GM18526 (cell line): ENCODE data around the gene VWC2L.

Experiments
- POLR2A ChIP-seq: IDR thresholded peaks from 3 replicates; pipeline ENCODE4 v1.6.1; 2011; ENCODE audit not compliant: insufficient read length; ENCODE audit errors: extremely low read depth

VWC2L gene

GRCh38 chr2:214410918-214411554, at the start of gene VWC2L:
Gene VWC2L, plus strand, starts transcription at chr2:214411054. Its CDS starts 3,140 bp downstream, at chr2:214414194.
- TF ChIP-seq POLR2A = no peak

DNA sequence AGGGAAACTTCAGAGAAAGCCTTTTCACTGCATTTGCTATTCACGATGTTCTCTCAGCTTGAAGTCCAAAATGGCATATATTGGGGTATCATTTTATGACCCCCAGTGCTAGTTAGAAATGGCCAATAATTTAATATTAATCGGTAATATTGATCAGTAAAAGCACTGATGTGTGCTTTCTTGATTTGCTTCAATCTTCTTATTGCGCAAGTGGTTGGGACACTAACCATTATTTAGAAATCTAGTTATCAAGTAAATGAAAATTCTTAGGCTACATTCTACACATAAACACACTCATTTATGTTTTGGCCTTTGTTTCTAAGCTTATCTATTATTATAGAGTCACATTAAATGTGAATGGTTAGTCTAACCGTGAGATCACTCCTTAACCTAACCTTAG, 49.7 kb upstream of the VWC2L start:
- TF ChIP-seq POLR2A = no peak

DNA sequence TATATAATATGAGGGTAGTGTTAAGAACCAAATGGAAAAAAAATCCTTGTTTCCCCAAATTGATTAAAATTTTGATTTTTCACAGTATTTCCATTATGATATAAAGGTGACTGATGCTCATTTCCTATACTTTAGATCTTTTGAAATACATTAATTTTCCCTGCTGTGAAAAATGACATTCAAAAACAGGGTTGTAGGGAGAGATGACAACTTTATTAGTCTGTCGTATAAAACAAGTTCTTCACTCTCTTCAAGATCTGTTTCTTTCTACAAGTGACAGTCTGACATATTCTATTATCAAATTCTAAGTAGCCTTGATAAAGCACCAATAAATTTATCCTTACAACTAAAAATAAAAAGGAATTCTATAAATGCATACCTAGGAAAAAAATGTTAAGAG, 45.3 kb upstream of the VWC2L start:
- no peak for TF ChIP-seq POLR2A

DNA sequence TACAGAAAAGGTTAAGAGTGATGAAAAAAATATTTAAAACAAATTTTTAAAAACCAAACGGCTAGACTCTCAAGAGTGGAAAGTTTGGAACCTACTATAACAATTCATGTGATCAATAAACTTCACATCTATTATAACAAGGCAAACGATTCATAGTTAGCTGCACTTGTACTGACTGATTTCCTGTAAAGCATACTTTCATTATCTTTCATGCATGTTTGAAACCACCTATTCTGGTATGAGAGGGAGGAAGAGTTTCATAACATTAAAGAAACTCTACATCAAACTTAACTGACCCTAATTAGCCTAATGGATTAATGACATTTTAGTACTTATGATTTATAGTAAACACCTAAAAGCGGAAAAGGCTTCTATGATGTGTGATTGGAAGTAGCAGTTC, 43.7 kb upstream of the VWC2L start:
- no peak for TF ChIP-seq POLR2A

- no peak for TF ChIP-seq POLR2A
Measured at GRCh38 chr2:214376618-214377285, 34.1 kb upstream of the VWC2L start.

GRCh38 chr2:214377286-214377624, 33.6 kb upstream of the VWC2L start:
- no peak for TF ChIP-seq POLR2A

DNA sequence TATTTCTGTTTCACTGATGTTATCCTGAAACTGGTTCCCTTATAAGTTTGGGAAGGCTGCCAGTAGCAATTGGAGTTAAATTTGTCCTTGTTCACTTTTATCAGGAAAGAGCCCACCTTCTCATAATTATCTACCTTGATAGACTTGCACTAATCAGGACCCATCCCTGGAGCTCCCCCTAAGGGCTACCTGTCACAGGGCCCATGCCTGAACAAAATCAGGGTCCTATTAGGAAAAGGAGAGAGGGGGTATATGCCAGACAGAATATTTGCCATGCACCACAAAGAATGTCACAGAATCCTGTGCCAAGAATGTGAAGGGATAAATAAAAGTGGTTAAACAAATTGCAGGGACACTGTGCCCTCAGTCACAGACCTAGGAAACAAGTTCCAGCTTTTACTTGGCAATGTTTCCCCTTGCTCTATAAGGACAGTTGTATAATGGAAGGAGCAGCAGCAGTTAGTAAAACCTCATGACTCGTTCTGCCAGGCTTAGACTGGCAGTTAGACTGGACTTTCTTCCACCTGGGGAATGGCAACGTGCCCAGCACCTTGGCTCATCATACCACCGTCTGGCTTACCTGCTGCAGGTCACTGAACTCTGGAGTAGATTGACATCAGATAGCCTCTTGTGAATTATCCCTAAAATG, 32.3 kb upstream of the VWC2L start:
- no peak for TF ChIP-seq POLR2A

- TF ChIP-seq POLR2A = no peak
Measured at GRCh38 chr2:214379227-214379626, 31.6 kb upstream of the VWC2L start.

DNA sequence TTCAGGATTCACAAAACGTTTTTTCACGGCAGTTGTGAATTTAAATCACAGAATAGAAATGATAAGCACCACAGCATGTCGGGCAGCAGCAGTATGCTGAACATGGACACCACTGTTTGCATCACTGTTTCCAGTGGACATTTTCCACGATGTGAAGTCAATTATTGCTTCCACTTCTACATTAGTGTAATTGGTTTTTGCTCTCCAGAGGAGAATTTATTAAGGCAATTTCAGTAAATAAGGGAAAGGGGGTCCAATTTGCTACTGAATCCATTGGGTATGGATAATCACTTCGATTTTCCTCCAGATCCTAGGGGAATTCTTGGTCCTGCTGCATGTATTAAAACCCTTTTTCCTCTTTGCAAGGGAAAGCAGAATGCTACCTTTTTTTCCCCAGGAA, 30.2 kb upstream of the VWC2L start:
- TF ChIP-seq POLR2A = no peak

DNA sequence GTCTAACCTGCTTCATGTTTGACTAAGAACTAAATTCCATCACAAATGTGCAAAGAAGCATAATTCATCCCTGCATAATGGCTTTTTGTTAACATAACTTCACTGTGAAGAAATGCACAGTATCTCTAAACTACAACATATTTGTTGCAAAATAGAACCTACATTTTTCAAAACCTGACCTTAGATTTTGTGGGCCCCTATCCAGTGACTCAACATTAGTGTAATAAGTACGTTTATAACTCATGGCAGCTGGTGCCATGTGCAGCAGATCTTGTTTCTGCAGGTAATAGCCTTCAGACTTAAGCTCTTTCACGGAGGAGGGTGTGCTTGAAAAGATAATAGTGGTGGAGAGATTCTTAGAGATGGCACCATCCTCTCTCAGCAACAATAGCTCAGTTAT, 28.6 kb upstream of the VWC2L start:
- TF ChIP-seq POLR2A = no peak

- no peak for TF ChIP-seq POLR2A
Measured at GRCh38 chr2:214386720-214387119, 24.1 kb upstream of the VWC2L start.

DNA sequence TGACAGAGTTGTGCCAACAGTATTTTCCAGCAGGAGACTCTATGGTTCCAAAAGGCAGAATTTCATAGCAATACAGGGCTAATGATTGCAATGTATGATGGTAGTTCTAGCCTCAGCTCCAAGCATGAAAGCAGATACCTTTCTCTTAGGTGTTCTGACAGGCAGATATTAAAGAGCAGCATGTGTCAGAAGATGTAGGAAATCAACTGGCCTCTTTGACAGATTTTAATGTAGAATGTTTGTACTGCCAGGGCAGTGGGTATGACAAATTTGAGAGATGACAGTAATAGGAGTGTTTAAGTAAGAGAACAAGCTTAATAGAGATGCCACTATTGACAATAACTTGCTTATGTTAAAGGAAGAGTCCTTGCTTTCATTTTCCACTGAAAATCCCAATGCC, 21.5 kb upstream of the VWC2L start:
- TF ChIP-seq POLR2A = no peak

- TF ChIP-seq POLR2A = no peak
Measured at GRCh38 chr2:214393796-214394195, 17.1 kb upstream of the VWC2L start.

- TF ChIP-seq POLR2A = no peak
Measured at GRCh38 chr2:214395040-214395439, 15.8 kb upstream of the VWC2L start.

DNA sequence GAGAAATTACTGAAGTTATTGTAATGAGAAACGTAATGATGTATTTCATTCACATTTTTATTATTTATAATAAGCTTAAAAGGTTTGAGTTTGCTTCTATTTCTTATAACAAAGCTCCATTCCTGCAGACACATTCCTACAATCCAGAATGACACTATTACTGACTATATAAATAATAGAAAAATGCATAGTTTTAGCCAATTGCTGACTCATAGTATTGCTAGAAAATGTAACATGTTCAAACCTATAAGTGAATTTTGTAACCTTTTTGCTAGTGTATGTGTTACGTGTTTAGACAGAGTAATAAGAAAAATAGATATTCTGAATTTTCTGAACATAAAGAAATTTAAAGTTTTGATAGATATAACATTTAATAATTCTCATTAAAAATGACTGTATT, 9.3 kb upstream of the VWC2L start:
- no peak for TF ChIP-seq POLR2A

GRCh38 chr2:214410128-214410775, 602 bp upstream of the VWC2L start:
- no peak for TF ChIP-seq POLR2A
